IPS-NIHi11 (cell line): ENCODE data around the gene CYP27C1.
A peak's percentile ranks its signal among the peaks of the same experiment; 100 is the strongest.
"Not testable (repeated sequence)": the region's sequence is repeated elsewhere in the genome, so short reads cannot be mapped to it uniquely, and the experiment has no call there.

Experiments used
- DNase-seq: peaks from one replicate; pipeline ENCODE4 v3.0.0; 2012; ENCODE audit warnings: mixed read lengths, low spot score

Gene CYP27C1

GRCh38 chr2:127170452-127171197 lies 49.5 kb downstream of the CYP27C1 start:
- DNase-seq = no peak

GRCh38 chr2:127170021-127170420 lies 50.1 kb downstream of the CYP27C1 start:
- DNase-seq = no peak

GRCh38 chr2:127169066-127169660 lies 50.9 kb downstream of the CYP27C1 start:
- DNase-seq = no peak

GRCh38 chr2:127166231-127166860 lies 53.8 kb downstream of the CYP27C1 start:
- no peak for DNase-seq

- DNase-seq = peak; percentile 48
Measured at GRCh38 chr2:127165539-127165935, 54.6 kb downstream of the CYP27C1 start.

GRCh38 chr2:127164761-127165538 lies 55.1 kb downstream of the CYP27C1 start:
- DNase-seq = no peak

GRCh38 chr2:127163921-127164320 lies 56.2 kb downstream of the CYP27C1 start:
- no peak for DNase-seq

GRCh38 chr2:127163090-127163406 lies 57.1 kb downstream of the CYP27C1 start:
- DNase-seq = not testable (repeated sequence)

GRCh38 chr2:127162261-127163089 lies 57.6 kb downstream of the CYP27C1 start:
- no peak for DNase-seq

GRCh38 chr2:127161176-127162136 lies 58.6 kb downstream of the CYP27C1 start:
- DNase-seq = no peak

GRCh38 chr2:127160676-127161075 lies 59.4 kb downstream of the CYP27C1 start:
- DNase-seq = no peak

GRCh38 chr2:127159543-127159942 lies 60.6 kb downstream of the CYP27C1 start:
- no peak for DNase-seq

GRCh38 chr2:127158614-127159290 lies 61.3 kb downstream of the CYP27C1 start:
- DNase-seq = no peak

- peak; percentile 79 for DNase-seq
Measured at GRCh38 chr2:127157651-127158485, 62.2 kb downstream of the CYP27C1 start.

GRCh38 chr2:127157114-127157513 lies 63.0 kb downstream of the CYP27C1 start:
- no peak for DNase-seq

GRCh38 chr2:127155947-127156346 lies 64.2 kb downstream of the CYP27C1 start:
- no peak for DNase-seq

GRCh38 chr2:127155028-127155581 lies 65.0 kb downstream of the CYP27C1 start:
- no peak for DNase-seq

- DNase-seq = no peak
Measured at GRCh38 chr2:127154396-127154795, 65.7 kb downstream of the CYP27C1 start.

- no peak for DNase-seq
Measured at GRCh38 chr2:127153691-127154158, 66.4 kb downstream of the CYP27C1 start.
